ENCODE results near the gene RMI1.
"Not testable (repeated sequence)": the region's sequence is repeated elsewhere in the genome, so short reads cannot be mapped to it uniquely, and the experiment has no call there.

RMI1 gene

DNA sequence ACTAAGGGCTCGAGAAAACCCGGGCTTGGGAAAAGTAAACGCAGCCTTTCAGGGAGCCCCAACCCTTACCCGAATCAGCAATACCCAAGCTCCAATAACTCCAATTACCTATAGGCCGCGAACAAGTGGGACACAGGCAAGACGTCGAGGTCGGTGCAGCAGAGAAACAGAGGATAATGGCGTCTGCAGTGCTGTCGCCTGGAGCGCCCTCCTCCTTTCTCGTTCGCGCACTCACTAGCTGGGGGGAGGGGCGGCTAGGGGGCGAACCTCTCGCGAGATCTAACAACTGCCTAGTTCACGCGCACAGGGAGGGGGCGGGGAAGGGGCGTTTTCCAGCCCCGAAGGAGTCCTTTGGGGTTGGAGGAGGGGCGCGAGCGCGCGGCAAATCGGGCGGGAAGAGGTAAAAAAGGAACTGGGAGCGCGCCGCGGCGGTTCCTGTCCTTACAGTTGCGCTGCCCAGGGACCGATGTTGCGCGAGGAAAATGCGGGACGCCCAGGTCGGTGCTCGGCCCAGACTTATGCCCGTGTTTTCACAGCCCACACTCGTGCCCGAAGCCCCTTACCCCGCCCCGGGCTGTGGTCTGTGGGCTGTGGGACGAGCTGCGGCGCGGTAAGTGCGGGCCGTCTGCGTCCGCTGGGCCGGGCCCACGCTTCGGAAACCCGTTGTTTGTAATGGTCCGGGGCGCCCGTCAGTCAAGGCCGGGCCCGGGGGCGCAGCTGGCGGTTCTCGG is at the start of gene RMI1:
RMI1 (plus strand) TSS at position 411 of the 731 bp plus-strand sequence. CDS start 20,182 bp downstream, outside the sequence.
- DNase-seq: peak; percentile 97 to 100 (median 99)
- intact Hi-C loops (cut with DNase I): loop anchor here (10.0 kb wide), 1 partner anchor 56 kb away; the partner anchor contains the start of gene KIF27

DNA sequence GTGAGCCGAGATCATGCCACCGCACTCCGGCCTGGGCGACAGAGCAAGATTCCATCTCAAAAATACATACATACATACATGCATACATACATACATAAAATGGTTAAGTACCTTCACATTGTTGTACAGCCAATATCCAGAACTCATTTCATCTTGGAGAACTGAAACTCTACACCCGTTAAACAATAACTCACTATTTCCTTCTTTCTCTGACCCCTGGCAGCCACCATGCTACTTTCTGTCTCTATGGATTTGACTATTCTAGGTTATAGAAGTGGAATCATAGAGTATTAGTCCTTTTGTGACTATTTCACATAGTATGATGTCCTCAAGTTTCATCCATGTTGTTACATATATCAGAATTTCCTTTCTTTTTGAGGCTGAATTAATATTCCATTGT is 49.7 kb upstream of the RMI1 start:
- intact Hi-C loops (cut with DNase I): no loop called here
- DNase-seq: no peak

DNA sequence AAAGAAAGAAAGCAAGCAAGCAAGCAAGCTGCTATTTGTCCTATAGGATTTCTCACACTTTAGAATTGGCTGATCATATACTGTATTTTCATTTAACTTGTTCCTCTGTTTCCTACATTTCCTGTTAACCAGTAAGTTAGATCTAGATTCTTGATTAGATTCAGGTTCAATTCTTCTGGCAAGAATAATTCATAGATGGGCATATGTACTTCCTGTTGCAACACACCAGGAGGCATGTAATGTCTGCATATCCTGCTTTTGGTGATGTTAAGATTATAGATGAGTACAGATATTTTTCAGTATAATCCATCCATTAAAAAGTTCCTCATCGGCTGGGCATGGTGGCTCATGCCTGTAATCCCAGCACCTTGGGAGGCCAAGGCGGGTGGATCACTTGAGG is 48.6 kb upstream of the RMI1 start:
- DNase-seq: no peak
- intact Hi-C loops (cut with DNase I): no loop called here

GRCh38 chr9:83932851-83933250 is 47.8 kb upstream of the RMI1 start:
- DNase-seq: no peak
- intact Hi-C loops (cut with DNase I): no loop called here

GRCh38 chr9:83933790-83934189 is 46.8 kb upstream of the RMI1 start:
- peak in 1 of 42 donors; percentile 5 for DNase-seq
- intact Hi-C loops (cut with DNase I): no loop called here

- intact Hi-C loops (cut with DNase I): loop anchor here (5.0 kb wide), 2 partner anchors 328 to 383 kb away; no protein-coding TSS in a partner anchor
- peak in 1 of 42 donors; percentile 21 for DNase-seq
Measured at GRCh38 chr9:83934569-83935275, 45.9 kb upstream of the RMI1 start.

DNA sequence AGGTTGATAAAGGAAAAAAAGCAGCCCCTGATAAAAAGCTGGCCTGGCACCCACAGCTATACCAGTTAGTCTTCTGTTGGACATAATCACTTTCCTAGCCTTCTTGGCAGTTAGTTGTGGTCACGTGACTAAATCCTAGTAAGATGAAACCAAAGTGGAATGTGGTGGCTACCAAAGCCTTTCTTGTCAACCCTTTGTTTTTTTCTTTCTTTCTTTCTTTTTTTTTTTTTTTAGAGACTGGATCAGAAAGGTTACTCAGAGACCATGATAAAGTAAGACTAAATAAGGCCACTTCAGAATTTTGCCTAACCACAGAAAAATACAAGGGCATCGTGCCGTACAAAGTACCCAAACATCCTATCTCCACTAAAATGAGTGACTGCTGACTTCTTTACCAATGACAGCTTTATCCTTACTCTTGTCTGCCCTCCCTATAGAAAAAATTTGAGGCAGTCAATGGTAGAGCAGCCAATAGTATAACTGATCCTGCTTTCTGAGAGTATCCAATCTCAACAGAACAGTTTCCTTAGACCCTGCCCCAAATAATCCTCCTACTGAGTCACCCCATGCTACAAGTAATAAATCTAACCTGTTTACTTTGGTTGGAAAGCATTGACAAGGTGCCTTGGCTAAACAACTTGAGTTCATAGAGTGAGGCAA is 45.2 kb upstream of the RMI1 start:
- DNase-seq: peak in 1 of 42 donors; percentile 39

DNA sequence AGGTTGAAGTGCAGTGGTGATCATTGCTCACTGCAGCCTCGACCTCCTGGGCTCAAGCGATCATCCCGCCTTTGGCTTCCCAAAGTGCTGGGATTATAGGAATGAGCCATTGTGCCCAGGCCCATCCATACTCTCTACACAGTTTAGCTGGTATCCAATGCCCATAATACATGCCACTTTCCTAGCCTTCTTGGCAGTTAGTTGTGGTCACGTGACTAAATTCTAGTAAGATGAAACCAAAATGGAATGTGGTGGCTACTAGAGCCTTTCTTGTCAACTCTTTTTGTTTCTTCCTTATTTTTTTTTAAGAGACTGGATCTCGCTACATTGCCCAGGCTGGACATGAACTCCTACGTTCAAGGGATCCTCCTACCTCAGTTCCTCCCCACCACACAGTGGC is 44.1 kb upstream of the RMI1 start:
- intact Hi-C loops (cut with DNase I): loop anchor here (5.0 kb wide), 2 partner anchors 326 to 381 kb away; no protein-coding TSS in a partner anchor
- peak in 1 of 42 donors; percentile 7 for DNase-seq

More for the DNA sequence above, 45.2 kb upstream of the RMI1 start:
- intact Hi-C loops (cut with DNase I): loop anchor here (5.0 kb wide), 2 partner anchors 327 to 382 kb away; no protein-coding TSS in a partner anchor

DNA sequence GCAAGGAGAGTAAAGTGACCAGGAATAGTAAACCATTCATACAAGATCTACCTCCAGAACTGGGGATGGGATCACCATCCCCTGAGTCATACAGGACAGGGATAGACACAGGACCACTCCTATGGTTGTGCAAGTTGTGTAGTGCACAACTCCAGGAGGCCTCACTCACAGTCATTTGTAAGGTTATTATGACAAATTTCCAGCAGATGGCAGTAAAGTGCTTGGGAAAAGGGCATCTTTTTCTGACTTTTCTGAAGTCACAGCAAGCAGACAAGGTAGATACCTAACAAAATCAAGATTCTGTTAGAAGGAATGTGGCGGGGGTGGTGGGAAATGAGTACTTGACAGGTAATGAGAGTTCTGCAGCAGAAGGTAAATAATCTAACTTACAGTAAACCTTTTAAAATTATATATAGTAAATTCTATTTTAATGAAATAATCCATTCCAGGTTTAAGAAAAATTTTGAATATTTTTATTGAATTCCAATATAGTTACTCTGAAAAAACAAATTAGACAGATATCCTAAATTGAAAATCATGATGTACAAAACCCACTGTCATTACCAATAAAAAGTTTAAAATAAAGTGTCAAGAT is 42.6 kb upstream of the RMI1 start:
- DNase-seq: peak in 23 of 42 donors; percentile 3 to 73 (median 40)
- intact Hi-C loops (cut with DNase I): loop anchor here (5.0 kb wide), 2 partner anchors 324 to 379 kb away; no protein-coding TSS in a partner anchor

DNA sequence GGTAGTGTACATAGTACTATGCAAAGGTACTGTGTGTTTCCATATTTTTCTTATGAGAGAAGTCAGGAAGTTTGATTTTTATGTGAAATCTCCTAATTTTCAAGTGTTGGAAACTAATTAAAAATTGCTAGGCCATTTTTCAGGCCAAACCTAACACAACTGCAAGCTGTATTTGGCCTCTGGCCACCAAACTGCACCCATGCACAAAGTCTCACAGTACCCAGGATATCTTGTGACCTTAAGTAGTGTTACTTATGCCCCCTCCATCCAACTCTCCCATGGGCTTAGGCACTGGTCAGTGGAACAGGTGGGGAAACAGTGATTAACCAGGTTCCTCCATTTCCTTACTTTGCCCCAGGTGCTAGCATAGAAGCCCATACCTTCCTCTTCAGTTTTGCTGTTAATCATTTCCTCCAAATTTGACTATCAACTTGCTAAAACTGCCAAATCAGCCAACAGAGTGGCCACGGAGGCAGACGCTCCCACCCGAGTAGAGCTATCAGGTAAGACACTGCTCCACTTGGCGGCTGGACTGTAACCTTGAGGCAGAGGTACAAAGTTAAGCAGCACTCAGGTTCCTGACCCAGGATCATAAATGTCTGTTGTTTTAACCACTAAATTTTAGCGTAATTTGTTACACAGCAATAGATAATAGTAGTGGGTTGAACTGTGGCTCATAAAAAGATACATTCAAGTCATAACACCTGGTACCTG is 39.9 kb upstream of the RMI1 start:
- no peak for DNase-seq
- intact Hi-C loops (cut with DNase I): no loop called here

DNA sequence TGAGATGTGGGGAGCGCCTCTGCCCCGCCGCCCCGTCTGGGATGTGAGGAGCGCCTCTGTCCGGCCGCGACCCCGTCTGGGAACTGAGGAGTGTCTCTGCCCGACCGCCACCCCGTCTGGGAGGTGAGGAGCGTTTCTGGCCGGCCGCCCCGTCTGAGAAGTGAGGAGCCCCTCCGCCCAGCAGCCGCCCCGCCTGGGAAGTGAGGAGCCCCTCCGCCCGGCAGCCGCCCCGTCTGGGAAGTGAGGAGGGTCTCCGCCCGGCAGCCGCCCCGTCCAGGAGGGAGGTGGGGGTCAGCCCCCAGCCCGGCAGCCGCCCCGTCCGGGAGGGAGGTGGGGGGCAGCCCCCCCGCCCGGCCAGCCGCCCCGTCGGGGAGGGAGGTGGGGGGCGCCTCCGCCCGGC is 32.5 kb upstream of the RMI1 start:
- intact Hi-C loops (cut with DNase I); DNase-seq: not testable (repeated sequence)

DNA sequence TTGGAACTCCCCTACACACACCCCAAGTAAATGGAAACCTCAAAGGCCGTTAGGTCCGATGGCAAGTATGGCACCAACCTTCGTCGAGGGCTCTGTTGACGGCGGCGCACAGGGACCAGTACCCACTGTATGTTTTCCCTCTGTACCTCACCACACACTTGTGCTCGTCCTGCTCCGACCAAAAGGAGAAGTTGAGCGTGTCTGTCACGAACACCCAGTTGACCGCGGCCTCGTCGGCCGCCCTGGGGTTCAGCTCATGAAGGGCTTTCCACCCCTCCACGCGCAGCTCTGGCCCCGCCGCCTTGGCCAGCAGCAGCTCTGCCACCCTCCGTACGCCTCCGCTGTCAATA is 24.5 kb upstream of the RMI1 start:
- intact Hi-C loops (cut with DNase I): loop anchor here (10.0 kb wide), 1 partner anchor 219 kb away; no protein-coding TSS in a partner anchor
- DNase-seq: peak in 35 of 42 donors; percentile 6 to 61 (median 36)

DNA sequence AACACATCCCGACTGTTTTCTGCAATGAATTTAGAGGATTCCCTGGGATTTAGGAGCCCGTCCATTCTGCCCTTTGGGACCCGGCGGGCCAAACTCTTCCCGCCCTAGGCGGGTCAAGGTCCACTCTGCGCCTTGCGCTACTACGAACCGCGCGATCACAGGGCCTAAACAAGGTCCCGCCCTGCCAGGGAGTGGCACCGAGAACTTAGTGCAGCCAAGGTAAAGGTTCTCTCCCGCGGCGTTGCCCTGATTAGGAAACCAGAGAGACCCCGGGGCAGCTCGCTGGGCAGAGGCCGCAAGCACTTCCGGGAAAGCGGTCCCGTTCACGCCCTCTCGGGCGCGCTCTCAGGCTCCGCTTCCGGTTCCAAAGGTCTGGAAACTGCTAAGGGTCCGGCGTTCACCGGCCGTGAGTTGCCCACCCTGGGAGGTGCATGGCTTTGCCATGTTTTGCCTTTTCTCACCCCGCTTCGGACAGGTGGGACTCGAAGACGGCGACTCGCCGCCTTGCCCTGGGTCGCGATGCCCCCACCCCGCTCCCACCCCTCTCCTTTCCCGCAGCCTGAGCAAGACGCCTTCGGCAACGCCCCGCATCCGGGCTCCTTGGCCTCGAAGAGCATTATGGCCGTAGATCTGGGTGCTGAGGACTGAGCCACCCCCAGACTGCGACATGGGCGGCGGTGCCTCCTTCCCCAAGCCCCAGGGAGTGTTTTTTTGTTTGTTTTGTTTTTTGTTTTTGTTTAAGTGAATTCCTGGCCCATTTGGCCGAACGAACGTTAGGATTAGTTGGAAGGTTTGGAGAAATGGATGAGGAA is 24.0 kb upstream of the RMI1 start:
- intact Hi-C loops (cut with DNase I): loop anchor here (10.0 kb wide), 1 partner anchor 218 kb away; no protein-coding TSS in a partner anchor
- peak; percentile 52 to 89 (median 78) for DNase-seq

GRCh38 chr9:83957248-83957513 is 23.4 kb upstream of the RMI1 start:
- DNase-seq: peak in 2 of 42 donors; percentile 7 to 9
- intact Hi-C loops (cut with DNase I): loop anchor here (10.0 kb wide), 1 partner anchor 218 kb away; no protein-coding TSS in a partner anchor

GRCh38 chr9:83959061-83959460 is 21.5 kb upstream of the RMI1 start:
- intact Hi-C loops (cut with DNase I): loop anchor here (10.0 kb wide), 1 partner anchor 216 kb away; no protein-coding TSS in a partner anchor
- DNase-seq: no peak

GRCh38 chr9:83960991-83961390 is 19.6 kb upstream of the RMI1 start:
- DNase-seq: no peak
- intact Hi-C loops (cut with DNase I): no loop called here

- intact Hi-C loops (cut with DNase I): no loop called here
- no peak for DNase-seq
Measured at GRCh38 chr9:83962165-83962564, 18.4 kb upstream of the RMI1 start.

- intact Hi-C loops (cut with DNase I): no loop called here
- no peak for DNase-seq
Measured at GRCh38 chr9:83964973-83965349, 15.6 kb upstream of the RMI1 start.

Data from head of caudate nucleus (tissue), 42 donors.